ENCODE data around the gene ATP2C2.

ATP2C2 gene

DNA sequence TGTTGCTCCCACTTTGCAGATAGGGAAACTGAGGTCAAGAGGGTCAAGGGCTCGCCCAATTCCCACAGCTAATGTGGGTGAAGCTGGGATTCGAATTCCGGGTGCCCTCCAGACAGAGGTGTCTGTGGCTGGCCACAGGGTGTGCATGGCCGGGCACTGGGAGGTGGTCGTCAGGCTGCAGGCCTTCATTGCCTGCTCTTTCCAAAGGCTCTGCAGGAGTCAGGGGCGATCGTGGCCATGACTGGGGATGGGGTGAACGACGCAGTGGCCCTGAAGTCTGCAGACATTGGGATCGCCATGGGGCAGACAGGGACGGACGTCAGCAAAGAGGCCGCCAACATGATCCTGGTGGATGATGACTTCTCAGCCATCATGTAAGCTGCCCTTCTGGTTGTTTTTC lies 86.3 kb downstream of the ATP2C2 start:
- no peak overlapping the region for H3K4me3 Mint-ChIP-seq
- peaks cover 7% of the 10 kb centered on the region for H3K4me1 Mint-ChIP-seq
- H3K9me3 Mint-ChIP-seq = peaks cover 5% of the 10 kb centered on the region
- TF ChIP-seq, protein P1, sequence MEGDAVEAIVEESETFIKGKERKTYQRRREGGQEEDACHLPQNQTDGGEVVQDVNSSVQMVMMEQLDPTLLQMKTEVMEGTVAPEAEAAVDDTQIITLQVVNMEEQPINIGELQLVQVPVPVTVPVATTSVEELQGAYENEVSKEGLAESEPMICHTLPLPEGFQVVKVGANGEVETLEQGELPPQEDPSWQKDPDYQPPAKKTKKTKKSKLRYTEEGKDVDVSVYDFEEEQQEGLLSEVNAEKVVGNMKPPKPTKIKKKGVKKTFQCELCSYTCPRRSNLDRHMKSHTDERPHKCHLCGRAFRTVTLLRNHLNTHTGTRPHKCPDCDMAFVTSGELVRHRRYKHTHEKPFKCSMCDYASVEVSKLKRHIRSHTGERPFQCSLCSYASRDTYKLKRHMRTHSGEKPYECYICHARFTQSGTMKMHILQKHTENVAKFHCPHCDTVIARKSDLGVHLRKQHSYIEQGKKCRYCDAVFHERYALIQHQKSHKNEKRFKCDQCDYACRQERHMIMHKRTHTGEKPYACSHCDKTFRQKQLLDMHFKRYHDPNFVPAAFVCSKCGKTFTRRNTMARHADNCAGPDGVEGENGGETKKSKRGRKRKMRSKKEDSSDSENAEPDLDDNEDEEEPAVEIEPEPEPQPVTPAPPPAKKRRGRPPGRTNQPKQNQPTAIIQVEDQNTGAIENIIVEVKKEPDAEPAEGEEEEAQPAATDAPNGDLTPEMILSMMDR (IDR thresholded peaks at IDR 0.05; ENCODE audit: unreplicated experiment in 3 of 3) = no peak
- no peak overlapping the region for H3K27ac Mint-ChIP-seq
- H3K27me3 Mint-ChIP-seq (ENCODE audit: low read depth) = peaks cover 20% of the 10 kb centered on the region
- H3K36me3 Mint-ChIP-seq (ENCODE audit: low read depth) = no peaks in the 10 kb centered on the region

DNA sequence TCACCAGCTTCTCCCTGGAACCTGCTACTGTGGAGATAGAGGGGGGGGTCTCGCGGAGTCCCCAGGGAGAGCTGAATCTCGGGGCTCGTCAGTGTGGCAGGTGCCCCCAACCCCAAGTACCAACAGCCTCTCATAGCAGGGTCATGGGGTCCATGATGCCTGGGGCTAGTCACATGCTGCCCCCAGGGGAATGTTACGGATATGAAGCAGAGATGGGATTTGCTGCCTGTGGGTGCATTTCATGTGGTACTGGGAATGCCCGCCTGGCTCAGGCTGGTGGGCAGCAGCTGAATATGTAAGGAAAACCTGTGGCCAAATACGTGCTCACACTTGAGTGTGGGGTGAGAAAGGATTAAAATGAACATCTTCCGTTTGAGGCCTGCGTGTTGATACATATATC lies 86.7 kb downstream of the ATP2C2 start:
- Mint-ChIP-seq H3K27ac (no peak overlapping the region), H3K4me3 (no peak overlapping the region), H3K4me1 (peaks cover 10% of the 10 kb centered on the region), H3K27me3 (ENCODE audit: low read depth) (peaks cover 20% of the 10 kb centered on the region), H3K36me3 (ENCODE audit: low read depth) (no peaks in the 10 kb centered on the region), H3K9me3 (peaks cover 6% of the 10 kb centered on the region)
- TF ChIP-seq, protein P1 (IDR thresholded peaks at IDR 0.05; ENCODE audit: unreplicated experiment in 3 of 3) = no peak

DNA sequence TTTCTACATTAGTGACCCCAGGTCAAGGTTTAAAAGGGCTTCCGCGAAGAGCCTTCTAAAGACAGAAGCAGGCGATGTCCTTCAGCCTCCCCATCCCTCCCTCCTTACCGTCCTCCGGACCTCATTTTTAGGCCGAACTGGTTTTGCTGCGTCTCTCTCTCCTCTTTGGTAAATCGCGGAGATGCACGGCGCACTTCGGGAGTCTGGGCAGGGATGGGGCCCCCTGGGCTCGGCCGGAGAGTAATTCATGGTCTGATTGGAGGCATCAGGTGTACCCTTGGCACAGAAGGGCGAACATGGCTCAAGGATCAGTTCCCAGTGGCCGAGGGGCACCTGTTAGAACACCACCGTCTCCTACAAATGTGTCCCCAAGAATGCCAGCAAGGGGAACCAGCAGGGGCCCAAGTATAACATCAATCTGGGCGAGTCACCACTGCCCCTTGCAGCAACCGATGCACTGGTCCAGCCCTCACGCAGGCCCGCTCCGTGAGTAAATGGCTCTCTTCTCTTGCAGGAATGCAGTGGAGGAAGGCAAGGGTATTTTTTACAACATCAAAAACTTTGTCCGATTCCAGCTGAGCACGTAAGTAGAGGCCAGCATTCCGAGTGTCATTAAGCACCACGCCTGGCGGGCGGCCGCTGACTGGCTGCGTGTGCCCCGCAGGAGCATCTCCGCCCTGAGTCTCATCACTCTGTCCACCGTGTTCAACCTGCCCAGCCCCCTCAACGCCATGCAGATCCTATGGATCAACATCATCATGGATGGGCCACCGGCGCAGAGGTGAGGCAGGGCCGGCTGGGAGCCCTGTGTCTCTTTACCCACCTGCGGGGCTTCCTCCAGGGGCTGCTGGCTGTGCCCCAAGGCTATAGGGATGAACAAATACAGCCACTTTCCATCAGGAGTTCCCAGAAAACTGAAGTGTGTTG lies 90.5 kb downstream of the ATP2C2 start:
- H3K36me3 Mint-ChIP-seq (ENCODE audit: low read depth) = peaks cover 24% of the 10 kb centered on the region
- peaks cover 3% of the 10 kb centered on the region for H3K9me3 Mint-ChIP-seq
- H3K27me3 Mint-ChIP-seq (ENCODE audit: low read depth) = peaks cover 3% of the 10 kb centered on the region
- H3K4me1 Mint-ChIP-seq = peaks cover 21% of the 10 kb centered on the region
- no peak overlapping the region for H3K27ac Mint-ChIP-seq
- TF ChIP-seq, protein P1 (IDR thresholded peaks at IDR 0.05; ENCODE audit: unreplicated experiment in 3 of 3) = no peak
- H3K4me3 Mint-ChIP-seq = no peak overlapping the region

DNA sequence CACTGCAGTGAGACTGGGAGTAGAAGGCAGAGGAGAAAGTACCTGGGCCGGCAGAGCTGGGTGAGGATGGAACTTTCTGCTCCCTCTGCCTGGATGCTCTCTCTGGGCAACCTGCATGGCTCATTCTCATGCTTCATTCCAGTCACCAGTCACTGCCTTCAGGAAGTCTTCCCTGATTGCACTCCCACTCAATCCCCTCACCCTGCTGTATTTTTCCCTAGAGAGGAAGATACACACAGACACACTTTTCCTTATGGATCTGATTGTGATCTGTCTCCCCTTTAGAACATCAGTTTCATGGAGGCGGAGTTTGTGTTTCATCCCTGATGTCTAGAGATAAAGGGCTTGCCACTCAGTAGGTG lies 91.2 kb downstream of the ATP2C2 start:
- Mint-ChIP-seq H3K36me3 (ENCODE audit: low read depth) (peaks cover 28% of the 10 kb centered on the region), H3K4me1 (peaks cover 23% of the 10 kb centered on the region)

DNA sequence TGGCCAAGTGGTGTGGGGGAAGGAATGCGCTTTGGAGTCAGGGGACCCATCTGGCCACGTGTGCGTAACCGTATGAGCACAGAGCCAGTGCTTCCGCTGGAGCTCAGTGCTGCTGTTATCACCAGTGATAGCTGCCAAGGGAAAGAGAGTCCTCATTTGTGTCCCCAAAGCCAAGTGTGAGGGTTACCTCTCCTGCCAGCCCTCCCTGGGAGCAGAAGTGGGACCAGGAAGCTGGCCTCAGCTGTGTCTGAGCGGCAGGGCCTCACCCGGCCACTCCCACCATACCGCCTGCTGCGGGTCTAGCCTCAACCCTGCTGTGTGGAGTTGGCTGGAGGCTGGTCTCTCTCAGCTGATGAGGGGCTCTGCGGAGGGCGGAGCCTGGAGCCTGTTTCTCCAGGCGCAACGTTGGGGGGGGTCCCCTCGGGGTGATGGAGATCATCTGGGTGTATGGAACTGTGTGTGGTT lies 91.6 kb downstream of the ATP2C2 start:
- H3K27ac Mint-ChIP-seq = no peak overlapping the region
- peaks cover 23% of the 10 kb centered on the region for H3K4me1 Mint-ChIP-seq
- peaks cover 3% of the 10 kb centered on the region for H3K27me3 Mint-ChIP-seq (ENCODE audit: low read depth)
- peaks cover 3% of the 10 kb centered on the region for H3K9me3 Mint-ChIP-seq
- H3K4me3 Mint-ChIP-seq = no peak overlapping the region
- peaks cover 32% of the 10 kb centered on the region for H3K36me3 Mint-ChIP-seq (ENCODE audit: low read depth)
- TF ChIP-seq, protein P1 (IDR thresholded peaks at IDR 0.05; ENCODE audit: unreplicated experiment in 3 of 3) = no peak

More for the DNA sequence above, 91.2 kb downstream of the ATP2C2 start:
- TF ChIP-seq, protein P1 (IDR thresholded peaks at IDR 0.05; ENCODE audit: unreplicated experiment in 3 of 3) = no peak
- Mint-ChIP-seq H3K4me3 (no peak overlapping the region), H3K9me3 (peaks cover 3% of the 10 kb centered on the region), H3K27me3 (ENCODE audit: low read depth) (peaks cover 3% of the 10 kb centered on the region), H3K27ac (no peak overlapping the region)
